LNCaP clone FGC (cell line): Measurements from ENCODE around the gene FBXL16.

Source experiments
- DNase-seq: peaks from one replicate; pipeline ENCODE4 v3.0.0-alpha.2; 2011; ENCODE audit warnings: low read depth
- H3K4me3 ChIP-seq: 2 replicates; pipeline ENCODE4 v1.5.1; 2011; ENCODE audit warnings: mild to moderate bottlenecking, low read depth, low read length, control low read depth
- TF ChIP-seq, protein P1 (sequence below): IDR thresholded peaks from 2 replicates; pipeline ENCODE4 v1.5.1; 2012; ENCODE audit warnings: mild to moderate bottlenecking; ENCODE audit not compliant: control insufficient read depth, insufficient read depth; ENCODE audit errors: extremely low read depth

Gene FBXL16

GRCh38 chr16:710500-711075, 5.0 kb upstream of the FBXL16 start:
- DNase-seq, result no peak
- H3K4me3 ChIP-seq, result no peak overlapping the region
- TF ChIP-seq, protein P1, sequence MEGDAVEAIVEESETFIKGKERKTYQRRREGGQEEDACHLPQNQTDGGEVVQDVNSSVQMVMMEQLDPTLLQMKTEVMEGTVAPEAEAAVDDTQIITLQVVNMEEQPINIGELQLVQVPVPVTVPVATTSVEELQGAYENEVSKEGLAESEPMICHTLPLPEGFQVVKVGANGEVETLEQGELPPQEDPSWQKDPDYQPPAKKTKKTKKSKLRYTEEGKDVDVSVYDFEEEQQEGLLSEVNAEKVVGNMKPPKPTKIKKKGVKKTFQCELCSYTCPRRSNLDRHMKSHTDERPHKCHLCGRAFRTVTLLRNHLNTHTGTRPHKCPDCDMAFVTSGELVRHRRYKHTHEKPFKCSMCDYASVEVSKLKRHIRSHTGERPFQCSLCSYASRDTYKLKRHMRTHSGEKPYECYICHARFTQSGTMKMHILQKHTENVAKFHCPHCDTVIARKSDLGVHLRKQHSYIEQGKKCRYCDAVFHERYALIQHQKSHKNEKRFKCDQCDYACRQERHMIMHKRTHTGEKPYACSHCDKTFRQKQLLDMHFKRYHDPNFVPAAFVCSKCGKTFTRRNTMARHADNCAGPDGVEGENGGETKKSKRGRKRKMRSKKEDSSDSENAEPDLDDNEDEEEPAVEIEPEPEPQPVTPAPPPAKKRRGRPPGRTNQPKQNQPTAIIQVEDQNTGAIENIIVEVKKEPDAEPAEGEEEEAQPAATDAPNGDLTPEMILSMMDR, result no peak

DNA sequence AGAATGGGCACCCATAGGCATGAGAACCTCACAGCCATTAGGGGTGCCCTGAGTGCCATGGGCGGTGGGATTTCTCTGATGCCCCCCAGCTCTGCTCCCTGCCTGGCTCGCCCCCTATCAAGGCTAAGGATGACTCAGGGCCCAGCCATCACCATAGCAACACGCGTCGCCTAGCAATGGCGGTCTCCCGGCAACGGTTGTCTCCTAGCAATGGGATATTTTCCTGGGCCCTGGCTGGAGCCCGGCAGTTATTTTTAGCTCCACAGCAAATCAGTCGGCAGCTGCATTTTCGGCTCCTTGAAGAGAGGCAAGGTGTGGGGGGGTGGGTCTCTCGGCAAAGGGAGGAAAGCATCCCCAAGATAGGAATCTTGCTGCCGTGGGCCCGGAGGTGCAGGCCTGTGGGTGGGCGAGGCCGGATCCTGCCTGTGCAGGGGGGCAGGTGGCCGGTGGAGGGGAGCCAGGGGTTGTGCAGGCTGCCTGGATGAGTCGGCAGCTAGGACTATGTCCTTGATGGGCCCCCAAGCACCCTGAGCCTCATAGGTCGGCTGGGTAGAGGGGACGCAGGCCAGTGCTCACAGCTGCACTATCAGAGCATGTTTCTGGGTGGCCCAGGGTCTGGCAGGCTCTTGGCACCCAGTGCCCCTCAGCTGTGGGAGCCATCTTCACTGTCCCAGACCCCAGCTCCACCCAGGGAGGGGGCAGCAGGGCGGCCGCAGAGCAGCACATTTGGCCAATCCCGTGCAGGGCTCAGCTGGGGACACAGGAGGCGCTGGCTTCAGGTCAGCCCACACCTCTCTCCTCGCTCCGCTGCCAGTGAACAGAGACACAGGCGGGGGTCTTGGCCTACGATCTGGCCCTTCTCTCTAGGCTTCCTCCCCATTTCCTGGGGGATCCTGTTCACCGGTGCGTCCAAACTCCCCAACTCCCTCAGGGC, 4.2 kb upstream of the FBXL16 start:
- H3K4me3 ChIP-seq, result no peak overlapping the region
- no peak for DNase-seq
- TF ChIP-seq, protein P1, result no peak

DNA sequence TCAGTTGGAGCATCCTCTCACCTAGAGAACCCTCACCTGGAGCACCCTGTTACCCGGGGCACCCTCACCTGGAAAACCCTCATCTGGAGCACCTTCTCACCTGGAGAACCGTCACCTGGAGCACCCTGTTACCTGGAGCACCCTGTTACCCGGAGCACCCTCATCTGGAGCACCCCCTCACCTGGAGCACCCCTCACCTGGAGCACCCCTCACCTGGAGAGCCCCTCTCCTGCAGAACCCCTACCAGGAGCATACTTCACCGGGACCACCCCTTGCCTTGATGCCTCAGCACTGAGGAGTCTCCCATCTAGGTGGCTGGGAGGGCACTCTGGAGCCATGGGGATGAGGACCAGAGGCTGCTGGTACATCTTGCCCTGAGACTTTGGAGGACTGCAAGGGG, 3.4 kb upstream of the FBXL16 start:
- H3K4me3 ChIP-seq, result no peak overlapping the region
- TF ChIP-seq, protein P1, result no peak
- no peak for DNase-seq

- no peak for DNase-seq
- H3K4me3 ChIP-seq, result no peak overlapping the region
- TF ChIP-seq, protein P1, result no peak
These were observed 2.4 kb upstream of the FBXL16 start for GRCh38 chr16:708019-708418.

GRCh38 chr16:707062-707538, 1.5 kb upstream of the FBXL16 start:
- TF ChIP-seq, protein P1, result no peak
- DNase-seq, result no peak
- H3K4me3 ChIP-seq, result no peak overlapping the region

GRCh38 chr16:706189-707061, 824 bp upstream of the FBXL16 start:
- TF ChIP-seq, protein P1, result no peak
- 0 out of 2 replicates have a peak overlapping the region, but pooled peaks have one; percentile 7 for H3K4me3 ChIP-seq
- DNase-seq, result no peak
